ENCODE data around the gene SLCO1B3. TPM values are rescaled to one million over a fixed set of nuclear protein-coding genes. Genes with fewer than 3 reads are reported as not detected.

The SLCO1B3 gene
- total RNA-seq, 2 experiments from 2014 or later, result not detected

GRCh38 chr12:20815574-20815973 lies 5.1 kb downstream of the SLCO1B3 start:
- POLR2A ChIA-PET, result no interaction called here
- CTCF ChIA-PET, result no interaction called here
- Mint-ChIP-seq H3K36me3 (ENCODE audit: low read depth) (no peaks in the 10 kb centered on the region), H3K27me3 (ENCODE audit: low read depth) (no peaks in the 10 kb centered on the region), H3K9me3 (ENCODE audit: insufficient read depth) (peaks cover 3% of the 10 kb centered on the region), H3K27ac (no peak overlapping the region), H3K4me3 (no peak overlapping the region), H3K4me1 (ENCODE audit: low read depth) (no peaks in the 10 kb centered on the region)
- ATAC-seq (no peak), DNase-seq (no peak)

DNA sequence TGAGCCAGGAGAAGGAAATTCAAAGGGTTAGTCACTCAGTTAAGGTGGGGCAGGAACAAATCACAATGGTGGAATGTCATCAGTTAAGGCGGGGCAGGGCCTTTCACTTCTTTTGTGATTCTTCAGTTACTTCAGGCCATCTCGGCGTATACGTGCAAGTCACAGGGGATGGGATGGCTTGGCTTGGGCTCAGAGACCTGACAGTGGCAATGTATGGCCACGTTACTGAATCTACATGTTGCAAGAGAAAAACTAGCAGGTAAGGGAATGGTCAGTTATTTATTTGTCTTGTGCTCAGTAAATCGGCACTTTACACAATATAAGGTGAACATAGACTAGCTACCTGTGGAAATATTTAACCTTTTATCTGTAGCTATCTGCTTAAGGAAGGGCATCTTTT lies 11.9 kb downstream of the SLCO1B3 start:
- CTCF ChIA-PET, result no interaction called here

DNA sequence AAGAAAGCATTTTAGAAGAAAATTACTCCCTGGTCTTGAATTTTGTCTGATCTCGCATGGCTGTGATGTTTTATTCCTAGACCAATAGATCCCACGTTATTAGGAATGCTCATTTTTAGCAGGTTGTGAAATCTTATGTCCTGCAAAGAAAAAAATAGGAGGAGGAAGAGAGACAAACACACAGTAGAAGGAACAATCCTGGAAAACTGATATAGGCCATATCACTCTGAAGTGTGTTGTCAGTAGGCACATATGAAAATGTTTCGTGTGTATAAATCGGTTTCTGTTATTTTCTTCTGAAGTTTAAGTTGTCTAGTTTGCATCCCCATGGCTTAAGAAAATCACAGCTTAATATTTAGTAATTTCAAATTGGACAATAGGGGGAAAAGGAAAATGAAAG lies 12.4 kb downstream of the SLCO1B3 start:
- ChIA-PET CTCF (no interaction called here), POLR2A (no interaction called here)
- Mint-ChIP-seq H3K27me3 (ENCODE audit: low read depth) (no peaks in the 10 kb centered on the region), H3K27ac (no peak overlapping the region), H3K36me3 (ENCODE audit: low read depth) (no peaks in the 10 kb centered on the region), H3K4me1 (ENCODE audit: low read depth) (no peaks in the 10 kb centered on the region), H3K9me3 (ENCODE audit: insufficient read depth) (no peaks in the 10 kb centered on the region), H3K4me3 (no peak overlapping the region)
- DNase-seq (no peak), ATAC-seq (no peak)

More for the DNA sequence above, 11.9 kb downstream of the SLCO1B3 start:
- Mint-ChIP-seq H3K27me3 (ENCODE audit: low read depth) (no peaks in the 10 kb centered on the region), H3K27ac (no peak overlapping the region), H3K9me3 (ENCODE audit: insufficient read depth) (no peaks in the 10 kb centered on the region), H3K36me3 (ENCODE audit: low read depth) (no peaks in the 10 kb centered on the region), H3K4me3 (no peak overlapping the region), H3K4me1 (ENCODE audit: low read depth) (no peaks in the 10 kb centered on the region)
- ATAC-seq (no peak), DNase-seq (no peak)
- POLR2A ChIA-PET, result no interaction called here

DNA sequence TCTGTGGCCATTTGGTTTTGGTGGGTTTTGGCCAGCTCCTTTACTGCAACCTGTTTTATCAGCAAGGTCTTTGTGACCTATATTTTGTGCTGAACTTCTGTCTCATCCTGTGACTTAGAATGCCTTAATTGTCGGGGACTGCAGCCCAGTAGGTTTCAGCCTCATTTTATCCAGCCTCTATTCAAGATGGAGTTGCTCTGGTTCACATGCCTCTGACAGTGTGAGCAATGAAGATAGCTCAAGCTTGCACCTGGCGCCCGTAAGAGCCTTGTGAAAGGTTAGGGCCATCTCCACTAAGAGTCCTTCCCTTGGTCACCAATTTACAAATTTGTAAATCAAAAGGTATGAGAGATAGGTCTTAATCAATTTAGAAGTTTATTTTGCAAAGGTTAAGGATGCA lies 19.4 kb downstream of the SLCO1B3 start:
- Mint-ChIP-seq H3K27ac (no peak overlapping the region), H3K27me3 (ENCODE audit: low read depth) (no peaks in the 10 kb centered on the region), H3K9me3 (ENCODE audit: insufficient read depth) (no peaks in the 10 kb centered on the region), H3K4me3 (no peak overlapping the region), H3K4me1 (ENCODE audit: low read depth) (no peaks in the 10 kb centered on the region), H3K36me3 (ENCODE audit: low read depth) (no peaks in the 10 kb centered on the region)
- no peak for DNase-seq
- ChIA-PET POLR2A (no interaction called here), CTCF (no interaction called here)
- no peak for ATAC-seq

GRCh38 chr12:20830456-20830855 lies 20.0 kb downstream of the SLCO1B3 start:
- ATAC-seq (no peak), DNase-seq (no peak)
- CTCF ChIA-PET, result no interaction called here
- Mint-ChIP-seq H3K36me3 (ENCODE audit: low read depth) (no peaks in the 10 kb centered on the region), H3K4me1 (ENCODE audit: low read depth) (no peaks in the 10 kb centered on the region), H3K9me3 (ENCODE audit: insufficient read depth) (no peaks in the 10 kb centered on the region), H3K4me3 (no peak overlapping the region), H3K27me3 (ENCODE audit: low read depth) (no peaks in the 10 kb centered on the region), H3K27ac (no peak overlapping the region)
- POLR2A ChIA-PET, result no interaction called here

DNA sequence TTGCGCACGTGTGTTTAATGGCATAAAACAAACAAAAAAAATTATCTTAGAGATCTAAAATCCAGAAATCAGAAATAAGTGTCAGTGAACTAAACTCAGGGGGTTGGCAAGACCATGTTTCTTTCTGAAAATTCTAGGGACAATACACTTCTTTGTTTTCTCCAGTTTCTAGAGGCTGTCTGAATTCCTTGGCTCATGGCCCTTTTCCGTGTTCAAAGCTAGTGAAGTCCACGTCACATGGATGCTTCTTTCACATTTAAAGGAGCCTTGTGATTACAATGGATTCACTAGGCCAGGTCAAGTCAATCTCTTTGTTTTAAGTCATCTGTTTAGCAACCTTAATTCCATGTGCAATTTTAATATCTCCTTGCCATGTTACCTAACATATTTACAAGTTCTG lies 22.4 kb downstream of the SLCO1B3 start:
- ChIA-PET CTCF (no interaction called here), POLR2A (no interaction called here)
- Mint-ChIP-seq H3K36me3 (ENCODE audit: low read depth) (no peaks in the 10 kb centered on the region), H3K27me3 (ENCODE audit: low read depth) (no peaks in the 10 kb centered on the region), H3K4me1 (ENCODE audit: low read depth) (no peaks in the 10 kb centered on the region), H3K27ac (no peak overlapping the region), H3K9me3 (ENCODE audit: insufficient read depth) (no peaks in the 10 kb centered on the region), H3K4me3 (no peak overlapping the region)
- DNase-seq (no peak), ATAC-seq (no peak)

DNA sequence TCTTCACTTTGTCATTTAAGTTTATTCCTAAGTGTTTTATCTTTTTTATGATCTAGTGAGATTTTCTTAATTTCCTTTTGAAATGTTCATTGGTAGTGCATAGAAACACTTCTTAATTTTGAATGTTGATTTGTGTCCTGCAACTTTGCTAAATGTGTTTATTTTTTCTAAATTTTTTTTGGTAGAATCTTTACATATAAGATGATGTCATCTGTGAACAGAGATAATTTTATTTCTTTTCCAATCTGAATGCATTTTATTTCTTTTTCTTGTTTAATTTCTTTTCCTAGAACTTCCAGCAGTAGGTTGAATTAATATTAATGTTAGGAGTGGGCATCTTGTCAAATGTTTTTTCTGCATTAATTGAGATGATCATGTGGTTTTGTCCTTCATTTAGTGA lies 42.1 kb downstream of the SLCO1B3 start:
- H3K27me3 Mint-ChIP-seq (ENCODE audit: low read depth), result no peaks in the 10 kb centered on the region
- peaks cover 16% of the 10 kb centered on the region for H3K9me3 Mint-ChIP-seq (ENCODE audit: insufficient read depth)
- no peaks in the 10 kb centered on the region for H3K4me1 Mint-ChIP-seq (ENCODE audit: low read depth)

DNA sequence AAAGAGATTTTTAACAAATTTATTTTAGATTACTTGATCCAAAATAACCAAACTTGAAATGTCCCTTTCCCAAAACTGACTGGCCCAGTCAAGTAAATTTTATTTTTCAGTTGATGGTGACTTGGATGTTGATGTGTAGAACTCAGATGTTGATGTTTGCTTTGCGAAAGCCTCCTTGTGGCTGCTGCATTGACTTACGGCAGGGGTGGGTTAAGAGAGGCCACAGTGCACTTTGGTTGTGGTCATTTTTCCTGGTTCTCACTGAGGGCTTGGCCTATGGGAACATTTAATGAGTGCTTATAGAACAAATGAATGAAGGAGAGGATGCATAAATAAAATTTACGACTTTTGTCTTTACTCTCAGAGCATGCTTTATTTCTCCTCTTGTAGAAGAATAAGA lies 52.6 kb downstream of the SLCO1B3 start:
- ATAC-seq (no peak), DNase-seq (no peak)
- Mint-ChIP-seq H3K36me3 (ENCODE audit: low read depth) (no peaks in the 10 kb centered on the region), H3K4me3 (no peak overlapping the region), H3K9me3 (ENCODE audit: insufficient read depth) (peaks cover under 1% of the 10 kb centered on the region), H3K27ac (no peak overlapping the region), H3K4me1 (ENCODE audit: low read depth) (no peaks in the 10 kb centered on the region), H3K27me3 (ENCODE audit: low read depth) (no peaks in the 10 kb centered on the region)
- POLR2A ChIA-PET, result no interaction called here
- CTCF ChIA-PET, result no interaction called here

More for the DNA sequence above, 42.1 kb downstream of the SLCO1B3 start:
- Mint-ChIP-seq H3K36me3 (ENCODE audit: low read depth) (no peaks in the 10 kb centered on the region), H3K27ac (no peak overlapping the region), H3K4me3 (no peak overlapping the region)
- DNase-seq (no peak), ATAC-seq (no peak)
- ChIA-PET POLR2A (no interaction called here), CTCF (no interaction called here)

DNA sequence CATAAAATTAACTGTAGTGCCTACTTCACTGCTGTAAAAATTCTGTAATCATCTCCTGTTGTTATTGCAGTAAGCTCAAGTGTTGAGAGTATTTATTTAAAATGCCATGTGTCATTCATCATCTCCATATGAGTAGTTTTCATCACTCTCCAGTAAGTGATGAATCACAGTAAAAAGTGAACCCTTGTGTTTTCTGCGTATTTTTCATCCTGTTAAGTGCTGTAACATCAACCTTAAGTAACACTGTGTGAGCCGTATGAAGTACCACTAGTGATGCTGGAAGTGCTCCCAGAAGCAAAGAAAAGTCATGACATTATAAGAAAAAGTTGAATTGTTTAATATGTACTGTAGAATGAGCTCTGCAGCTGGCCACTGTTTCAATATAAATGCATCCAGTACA lies 55.4 kb downstream of the SLCO1B3 start:
- Mint-ChIP-seq H3K27me3 (ENCODE audit: low read depth) (no peaks in the 10 kb centered on the region), H3K36me3 (ENCODE audit: low read depth) (no peaks in the 10 kb centered on the region), H3K9me3 (ENCODE audit: insufficient read depth) (no peaks in the 10 kb centered on the region), H3K27ac (no peak overlapping the region), H3K4me1 (ENCODE audit: low read depth) (no peaks in the 10 kb centered on the region), H3K4me3 (no peak overlapping the region)
- DNase-seq (no peak), ATAC-seq (no peak)
- POLR2A ChIA-PET, result no interaction called here
- CTCF ChIA-PET, result no interaction called here

GRCh38 chr12:20868277-20868676 lies 57.8 kb downstream of the SLCO1B3 start:
- CTCF ChIA-PET, result no interaction called here

GRCh38 chr12:20883288-20883687 lies 72.8 kb downstream of the SLCO1B3 start:
- Mint-ChIP-seq H3K4me1 (ENCODE audit: low read depth) (no peaks in the 10 kb centered on the region), H3K36me3 (ENCODE audit: low read depth) (no peaks in the 10 kb centered on the region), H3K27ac (no peak overlapping the region), H3K9me3 (ENCODE audit: insufficient read depth) (peaks cover 4% of the 10 kb centered on the region), H3K4me3 (no peak overlapping the region), H3K27me3 (ENCODE audit: low read depth) (no peaks in the 10 kb centered on the region)
- POLR2A ChIA-PET, result no interaction called here
- DNase-seq, result no peak
- CTCF ChIA-PET, result no interaction called here
- no peak for ATAC-seq

More at GRCh38 chr12:20868277-20868676, 57.8 kb downstream of the SLCO1B3 start:
- Mint-ChIP-seq H3K27ac (no peak overlapping the region), H3K4me1 (ENCODE audit: low read depth) (no peaks in the 10 kb centered on the region), H3K9me3 (ENCODE audit: insufficient read depth) (no peaks in the 10 kb centered on the region), H3K4me3 (no peak overlapping the region), H3K27me3 (ENCODE audit: low read depth) (no peaks in the 10 kb centered on the region), H3K36me3 (ENCODE audit: low read depth) (no peaks in the 10 kb centered on the region)
- ATAC-seq, result no peak
- POLR2A ChIA-PET, result no interaction called here
- DNase-seq, result no peak

DNA sequence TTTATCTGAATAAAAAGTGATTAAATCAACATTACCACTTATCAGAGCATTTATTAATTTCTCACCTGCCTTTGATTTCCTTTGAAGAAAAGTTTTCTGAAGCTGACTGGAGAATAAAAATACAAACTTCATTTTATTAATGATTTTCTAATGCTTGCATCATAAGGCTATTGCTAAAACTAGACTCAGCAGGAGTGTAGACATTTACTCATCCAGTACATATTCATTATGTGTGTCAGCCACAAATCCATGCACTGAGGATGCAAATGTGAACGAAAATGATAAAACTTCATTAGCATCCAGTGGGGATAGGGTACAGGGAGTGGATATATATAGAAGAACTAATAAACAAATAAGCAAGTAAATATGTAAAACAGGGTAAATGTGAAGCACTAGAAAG lies 74.6 kb downstream of the SLCO1B3 start:
- no peak for ATAC-seq
- H3K36me3 Mint-ChIP-seq (ENCODE audit: low read depth), result no peaks in the 10 kb centered on the region

DNA sequence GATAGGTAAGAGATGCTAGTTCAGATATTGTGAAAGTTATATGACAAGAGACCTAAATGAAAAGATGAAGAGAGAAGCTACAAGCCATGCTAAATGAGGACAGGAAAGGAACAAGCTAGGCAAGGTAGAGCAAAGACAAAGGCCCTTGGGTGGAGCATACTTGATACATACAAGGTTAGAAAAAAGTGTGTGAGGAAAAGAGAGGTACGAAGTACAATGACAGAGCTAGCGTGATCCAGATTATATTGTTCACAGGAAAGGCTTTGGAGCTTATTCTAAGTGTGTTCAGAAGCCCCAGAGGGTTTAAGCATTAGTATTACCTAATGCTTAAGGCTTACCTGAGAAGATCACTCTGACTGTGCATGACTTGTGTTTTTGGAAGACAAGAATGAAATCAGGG lies 75.0 kb downstream of the SLCO1B3 start:
- DNase-seq (no peak), ATAC-seq (no peak)
- ChIA-PET CTCF (no interaction called here), POLR2A (no interaction called here)
- no peaks in the 10 kb centered on the region for H3K36me3 Mint-ChIP-seq (ENCODE audit: low read depth)
- H3K4me3 Mint-ChIP-seq, result no peak overlapping the region
- H3K27ac Mint-ChIP-seq, result no peak overlapping the region
- no peaks in the 10 kb centered on the region for H3K4me1 Mint-ChIP-seq (ENCODE audit: low read depth)
- H3K9me3 Mint-ChIP-seq (ENCODE audit: insufficient read depth), result peaks cover 9% of the 10 kb centered on the region
- no peaks in the 10 kb centered on the region for H3K27me3 Mint-ChIP-seq (ENCODE audit: low read depth)

More for the DNA sequence above, 74.6 kb downstream of the SLCO1B3 start:
- Mint-ChIP-seq H3K9me3 (ENCODE audit: insufficient read depth) (peaks cover 9% of the 10 kb centered on the region), H3K4me1 (ENCODE audit: low read depth) (no peaks in the 10 kb centered on the region), H3K27me3 (ENCODE audit: low read depth) (no peaks in the 10 kb centered on the region), H3K4me3 (no peak overlapping the region), H3K27ac (no peak overlapping the region)
- POLR2A ChIA-PET, result no interaction called here
- CTCF ChIA-PET, result no interaction called here
- DNase-seq, result no peak

All from activated CD8-positive, alpha-beta T cell treated with anti-CD3 and anti-CD28 coated beads, Interleukin-2, amount 10 ng/mL, durations not matched to agents 7 days and 5 days (primary cell).